Stimulated activated CD4-positive, alpha-beta T cell treated with anti-CD3 and anti-CD28 coated beads, TNF-alpha, amount 100 ng/mL, for 24 hours (primary cell): ENCODE measurements around the gene SMS.

Source experiments
- DNase-seq, 3 experiments: peaks; one replicate each; pipeline ENCODE4 v3.0.0-alpha.2; 2020; ENCODE audit warnings: low read depth in 3 of 3

SMS gene

GRCh38 chrX:22037911-22038537 is 97.5 kb downstream of the SMS start:
- no peak for DNase-seq

GRCh38 chrX:22039541-22039940 is 99.0 kb downstream of the SMS start:
- no peak for DNase-seq

- no peak for DNase-seq
These were observed 99.7 kb downstream of the SMS start for GRCh38 chrX:22040184-22040583.

GRCh38 chrX:22041907-22042530 is 101.5 kb downstream of the SMS start:
- DNase-seq = no peak

GRCh38 chrX:22043872-22044271 is 103.4 kb downstream of the SMS start:
- no peak for DNase-seq
